ENCODE data around the gene ARL17A.
"Not testable (repeated sequence)": the region's sequence is repeated elsewhere in the genome, so short reads cannot be mapped to it uniquely, and the experiment has no call there.

The ARL17A gene

GRCh38 chr17:46579083-46580075 is at the start of gene ARL17A:
Gene ARL17A, minus strand, starts transcription at chr17:46579691. Its CDS starts 3,369 bp downstream, at chr17:46576322.
- DNase-seq (ENCODE audit: low read depth): peak; percentile 49

- not testable (repeated sequence) for DNase-seq (ENCODE audit: low read depth)
Measured at GRCh38 chr17:46628753-46629436, 49.4 kb upstream of the ARL17A start.

- DNase-seq (ENCODE audit: low read depth): not testable (repeated sequence)
Measured at GRCh38 chr17:46627452-46627851, 48.0 kb upstream of the ARL17A start.

- DNase-seq (ENCODE audit: low read depth): not testable (repeated sequence)
Measured at GRCh38 chr17:46624726-46625125, 45.2 kb upstream of the ARL17A start.

- not testable (repeated sequence) for DNase-seq (ENCODE audit: low read depth)
Measured at GRCh38 chr17:46623790-46624189, 44.3 kb upstream of the ARL17A start.

- DNase-seq (ENCODE audit: low read depth): not testable (repeated sequence)
Measured at GRCh38 chr17:46618975-46619374, 39.5 kb upstream of the ARL17A start.

- DNase-seq (ENCODE audit: low read depth): not testable (repeated sequence)
Measured at GRCh38 chr17:46617121-46617520, 37.6 kb upstream of the ARL17A start.

- DNase-seq (ENCODE audit: low read depth): not testable (repeated sequence)
Measured at GRCh38 chr17:46613876-46614275, 34.4 kb upstream of the ARL17A start.

- DNase-seq (ENCODE audit: low read depth): not testable (repeated sequence)
Measured at GRCh38 chr17:46611304-46611703, 31.8 kb upstream of the ARL17A start.

GRCh38 chr17:46603125-46603524 is 23.6 kb upstream of the ARL17A start:
- not testable (repeated sequence) for DNase-seq (ENCODE audit: low read depth)

- DNase-seq (ENCODE audit: low read depth): not testable (repeated sequence)
Measured at GRCh38 chr17:46600767-46601166, 21.3 kb upstream of the ARL17A start.

GRCh38 chr17:46598344-46598931 is 18.9 kb upstream of the ARL17A start:
- not testable (repeated sequence) for DNase-seq (ENCODE audit: low read depth)

GRCh38 chr17:46591332-46591731 is 11.8 kb upstream of the ARL17A start:
- not testable (repeated sequence) for DNase-seq (ENCODE audit: low read depth)

GRCh38 chr17:46590157-46591146 is 11.0 kb upstream of the ARL17A start, which contains the start of gene NSF:
Gene NSF, plus strand, starts transcription at chr17:46590669. Its CDS starts 107 bp downstream, at chr17:46590776.
- not testable (repeated sequence) for DNase-seq (ENCODE audit: low read depth)

GRCh38 chr17:46585444-46585843 is 6.0 kb upstream of the ARL17A start:
- DNase-seq (ENCODE audit: low read depth): not testable (repeated sequence)

GRCh38 chr17:46580082-46580481 is 591 bp upstream of the ARL17A start:
- not testable (repeated sequence) for DNase-seq (ENCODE audit: low read depth)

GRCh38 chr17:46571796-46572195 is 7.7 kb downstream of the ARL17A start:
- DNase-seq (ENCODE audit: low read depth): not testable (repeated sequence)

- DNase-seq (ENCODE audit: low read depth): not testable (repeated sequence)
Measured at GRCh38 chr17:46566980-46567379, 12.5 kb downstream of the ARL17A start.

GRCh38 chr17:46566284-46566683 is 13.2 kb downstream of the ARL17A start:
- not testable (repeated sequence) for DNase-seq (ENCODE audit: low read depth)

GRCh38 chr17:46560048-46560447 is 19.4 kb downstream of the ARL17A start:
- DNase-seq (ENCODE audit: low read depth): not testable (repeated sequence)

GRCh38 chr17:46559155-46559554 is 20.3 kb downstream of the ARL17A start:
- DNase-seq (ENCODE audit: low read depth): not testable (repeated sequence)
